NCI-H526 (cell line): Measurements from ENCODE around the gene GCNT4.

ENCODE experiments used
- DNase-seq, 2 experiments: peaks; one replicate each; lab custom pipeline; 2025; lab: John Stamatoyannopoulos, UW

The GCNT4 gene

GRCh38 chr5:75016896-75017295 is 35.5 kb downstream of the GCNT4 start:
- DNase-seq: no peak

GRCh38 chr5:75012748-75013147 is 39.6 kb downstream of the GCNT4 start:
- no peak for DNase-seq

DNA sequence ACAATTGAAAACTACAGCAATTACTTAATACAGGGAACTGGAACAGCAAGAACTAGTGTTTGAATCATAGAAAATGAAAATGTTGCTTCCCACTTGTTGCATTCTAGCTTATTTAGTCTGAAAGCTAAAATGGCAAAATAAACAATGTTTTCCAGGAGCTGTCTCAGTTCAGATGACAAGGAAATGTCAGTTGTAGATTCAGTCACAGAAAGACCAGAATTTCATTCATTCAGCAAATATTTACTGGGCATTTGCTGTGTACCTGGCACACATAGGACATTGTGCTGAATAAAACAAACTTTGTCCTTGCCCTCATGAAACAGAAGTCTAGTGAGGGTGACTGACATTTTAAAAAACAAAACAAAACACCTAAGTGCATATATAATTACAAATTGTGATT is 41.5 kb downstream of the GCNT4 start:
- no peak for DNase-seq

DNA sequence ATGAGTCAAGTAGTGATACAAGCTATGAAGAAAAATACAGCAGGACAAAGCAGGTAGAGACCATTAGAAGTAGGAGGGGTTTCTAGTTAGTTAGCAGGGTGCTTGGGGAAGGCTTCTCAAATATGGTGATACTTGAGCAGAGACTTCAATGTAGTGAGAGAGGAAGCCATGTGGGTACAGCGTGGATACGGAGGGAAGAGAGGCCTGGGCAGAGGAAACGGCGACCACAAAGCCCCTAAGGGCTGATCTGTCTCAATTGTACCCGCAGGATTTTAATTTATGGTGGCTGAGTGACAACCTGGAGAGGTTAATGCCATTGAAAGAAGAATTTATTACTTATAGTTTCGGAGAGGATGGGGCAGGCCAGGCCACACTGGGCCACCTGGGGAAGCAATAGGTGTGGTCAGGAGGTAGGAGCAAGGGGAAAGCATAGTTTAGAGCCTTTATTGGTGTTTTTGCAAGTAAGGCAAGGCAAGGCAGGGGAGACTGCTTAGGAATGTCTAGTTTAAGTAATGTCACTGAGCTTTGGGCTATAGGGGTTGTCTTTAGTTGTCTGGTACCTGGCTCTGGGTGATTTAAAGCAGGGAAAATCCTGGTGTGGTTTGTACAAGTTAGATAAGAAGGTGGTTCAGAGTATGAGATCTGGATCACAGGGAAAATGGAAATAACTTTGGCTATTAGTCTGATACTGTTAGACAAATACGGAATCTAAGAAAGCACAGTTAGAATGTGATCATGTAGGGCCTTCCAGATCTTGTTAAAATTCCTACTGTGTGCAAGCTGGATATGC is 42.6 kb downstream of the GCNT4 start:
- no peak for DNase-seq

DNA sequence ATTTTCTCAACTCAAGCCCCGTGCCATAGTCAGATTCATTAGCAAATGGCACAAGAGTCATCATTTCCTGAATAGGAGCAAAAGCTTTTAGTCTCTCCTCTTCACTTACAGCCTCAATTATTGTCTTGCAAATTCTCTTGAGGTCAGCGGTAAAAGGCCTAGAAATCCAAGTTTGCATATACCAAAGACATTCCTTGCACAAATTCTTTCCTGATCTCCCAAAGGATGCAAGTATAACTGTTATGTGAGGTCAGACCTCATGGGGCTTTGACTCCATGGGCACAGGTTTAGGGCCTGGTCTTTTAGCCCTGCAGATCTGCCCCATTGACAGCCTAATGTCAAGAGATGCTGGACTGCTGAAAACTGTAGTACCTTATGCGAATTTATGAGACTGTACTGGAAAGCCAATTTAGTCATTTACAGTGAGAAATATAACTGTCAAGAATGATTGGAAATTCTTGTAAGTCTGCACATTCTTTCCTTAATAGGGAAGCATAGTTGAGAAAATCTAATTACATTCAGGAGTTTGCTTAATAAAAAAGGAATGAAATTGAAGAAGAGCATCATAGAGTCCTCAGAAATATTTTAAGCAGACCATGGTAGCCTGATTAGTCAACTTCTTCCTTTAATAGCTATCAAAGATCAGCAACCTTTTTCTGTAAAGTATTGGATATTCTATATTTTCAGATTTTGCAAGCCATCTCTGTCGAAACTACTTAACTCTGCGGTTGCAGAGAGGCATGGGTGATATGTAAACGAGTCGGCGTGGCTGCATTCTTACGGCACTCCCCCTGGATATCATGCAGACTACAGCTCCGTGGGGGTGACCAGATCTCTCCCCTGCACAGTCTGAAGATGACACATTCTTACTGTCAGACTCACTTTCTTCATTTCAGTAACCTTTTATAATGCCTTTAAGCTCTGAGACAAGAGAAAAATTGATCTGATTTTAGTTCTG is 45.2 kb downstream of the GCNT4 start:
- DNase-seq: no peak

DNA sequence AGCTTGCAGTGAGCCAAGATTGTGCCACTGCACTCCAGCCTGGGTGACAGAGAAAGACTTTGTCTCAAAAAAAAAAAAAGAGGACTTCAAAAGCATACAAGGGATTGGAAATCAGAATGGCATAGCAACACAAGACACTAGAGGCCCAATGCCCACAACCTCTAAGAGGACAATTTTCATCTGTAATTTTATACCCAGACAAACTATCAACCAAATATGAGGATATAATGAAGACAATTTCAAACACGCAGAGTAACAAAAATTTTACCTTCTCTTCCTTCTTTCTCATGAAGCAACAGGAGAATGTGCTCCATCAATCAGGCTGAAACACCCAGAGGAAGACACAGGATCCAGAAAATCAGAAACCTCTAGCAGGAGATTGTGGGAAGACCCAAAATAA is 46.8 kb downstream of the GCNT4 start:
- no peak for DNase-seq
